Liver (tissue), 9 donors: Measurements from ENCODE around the gene SLC19A2. TPM values are rescaled to one million over a fixed set of nuclear protein-coding genes. Genes with fewer than 3 reads are reported as not detected.

Source experiments
- DNase-seq: peaks from one replicate; pipeline ENCODE4 v3.0.0-alpha.2; 2017; ENCODE audit warnings: low spot score
- H3K27ac ChIP-seq, 2 donors: one replicate each; pipeline ENCODE4 v1.7.0; 2013; ENCODE audit warnings: inconsistent platforms in 2 of 2, low read length in 2 of 2, control low read depth in 1 of 2, low read depth in 1 of 2, mild to moderate bottlenecking in 1 of 2
- H3K27me3 ChIP-seq, 4 donors: one replicate each; pipeline versions ENCODE4 v1.6.1 to v1.7.0; 2013; ENCODE audit warnings: low read length in 3 of 4, inconsistent platforms in 1 of 4, mild to moderate bottlenecking in 1 of 4, moderate library complexity in 1 of 4; ENCODE audit not compliant: control insufficient read depth in 4 of 4, insufficient read depth in 4 of 4
- H3K36me3 ChIP-seq, 4 donors: one replicate each; pipeline versions ENCODE4 v1.6.1 to v1.7.0; 2013; ENCODE audit warnings: low read length in 3 of 4, mild to moderate bottlenecking in 3 of 4, low read depth in 1 of 4, moderate library complexity in 1 of 4; ENCODE audit not compliant: control insufficient read depth in 4 of 4, insufficient read depth in 3 of 4
- H3K4me1 ChIP-seq, 4 donors: one replicate each; pipeline versions ENCODE4 v1.6.1 to v1.7.0; 2013; ENCODE audit warnings: low read length in 3 of 4, mild to moderate bottlenecking in 3 of 4, moderate library complexity in 1 of 4; ENCODE audit not compliant: control insufficient read depth in 4 of 4, insufficient read depth in 4 of 4
- H3K4me3 ChIP-seq, 3 donors: one replicate each; pipeline versions ENCODE4 v1.6.1 to v1.7.0; 2013; ENCODE audit warnings: low read length in 3 of 3, control low read depth in 1 of 3, low read depth in 1 of 3, mild to moderate bottlenecking in 1 of 3
- H3K9ac ChIP-seq, 2 donors: one replicate each; pipeline ENCODE4 v1.7.0; 2013; ENCODE audit warnings: low read length in 2 of 2, mild to moderate bottlenecking in 2 of 2, moderate library complexity in 2 of 2, control low read depth in 1 of 2, low read depth in 1 of 2
- H3K9me3 ChIP-seq, 4 donors: one replicate each; pipeline versions ENCODE4 v1.6.1 to v1.7.0; 2013; ENCODE audit warnings: low read length in 3 of 4; ENCODE audit not compliant: control insufficient read depth in 4 of 4
- ATF3 ChIP-seq: IDR thresholded peaks from 2 replicates; pipeline ENCODE4 v1.6.1; 2016; ENCODE audit warnings: antibody characterized with exemption
- CTCF ChIP-seq: fragments of 150-350 bp; IDR thresholded peaks from 2 replicates; pipeline ENCODE4 v1.5.1; 2017; ENCODE audit warnings: improper control_type of control experiment, low read depth, low read length; ENCODE audit not compliant: missing input control
- EGR1 ChIP-seq, 2 donors: IDR thresholded peaks; 2 replicates each; pipeline ENCODE4 v1.6.1; 2016 to 2018; ENCODE audit warnings: antibody characterized with exemption in 2 of 2, low read depth in 2 of 2
- FOXA1 ChIP-seq: IDR thresholded peaks from 2 replicates; pipeline ENCODE4 v1.6.1; 2016; ENCODE audit warnings: antibody characterized with exemption
- FOXA2 ChIP-seq: IDR thresholded peaks from 2 replicates; pipeline ENCODE4 v1.6.1; 2016; ENCODE audit warnings: antibody characterized with exemption
- GABPA ChIP-seq, 2 donors: IDR thresholded peaks in 1 of 2; conservative IDR thresholded peaks in 1 of 2; 2 replicates each; pipeline ENCODE4 v1.6.1; 2016; ENCODE audit warnings: antibody characterized with exemption in 2 of 2, mild to moderate bottlenecking in 1 of 2, moderate library complexity in 1 of 2
- HNF4A ChIP-seq, 2 donors: conservative IDR thresholded peaks; 2 replicates each; pipeline ENCODE4 v1.6.1; 2016; ENCODE audit warnings: antibody characterized with exemption in 2 of 2, mild to moderate bottlenecking in 2 of 2
- HNF4G ChIP-seq: IDR thresholded peaks from 2 replicates; pipeline ENCODE4 v1.6.1; 2016; ENCODE audit warnings: antibody characterized with exemption
- JUND ChIP-seq, 2 donors: IDR thresholded peaks; 2 replicates each; pipeline ENCODE4 v1.6.1; 2016; ENCODE audit warnings: antibody characterized with exemption in 2 of 2
- MAX ChIP-seq: IDR thresholded peaks from 2 replicates; pipeline ENCODE4 v1.6.1; 2016; ENCODE audit warnings: antibody characterized with exemption
- NR2F2 ChIP-seq: IDR thresholded peaks from 2 replicates; pipeline ENCODE4 v1.6.1; 2016; ENCODE audit warnings: antibody characterized with exemption
- RAD21 ChIP-seq, 2 donors: IDR thresholded peaks; 2 replicates each; pipeline ENCODE4 v1.6.1; 2016; ENCODE audit warnings: antibody characterized with exemption in 2 of 2, mild to moderate bottlenecking in 2 of 2
- REST ChIP-seq: IDR thresholded peaks from 2 replicates; pipeline ENCODE4 v1.6.1; 2016; ENCODE audit warnings: antibody characterized with exemption, mild to moderate bottlenecking
- RXRA ChIP-seq, 2 donors: IDR thresholded peaks; 2 replicates each; pipeline ENCODE4 v1.6.1; 2017 to 2018; ENCODE audit warnings: antibody characterized with exemption in 2 of 2, mild to moderate bottlenecking in 1 of 2
- SP1 ChIP-seq: IDR thresholded peaks from 2 replicates; pipeline ENCODE4 v1.6.1; 2018; ENCODE audit warnings: antibody characterized with exemption, mild to moderate bottlenecking
- TAF1 ChIP-seq: conservative IDR thresholded peaks from 2 replicates; pipeline ENCODE4 v1.6.1; 2016; ENCODE audit warnings: antibody characterized with exemption, mild to moderate bottlenecking
- YY1 ChIP-seq: IDR thresholded peaks from 2 replicates; pipeline ENCODE4 v1.6.1; 2016; ENCODE audit warnings: antibody characterized with exemption, mild to moderate bottlenecking
- ZBTB33 ChIP-seq: IDR thresholded peaks from 2 replicates; pipeline ENCODE4 v1.6.1; 2016; ENCODE audit warnings: antibody characterized with exemption
- WGBS: extraction: QIAGEN DNeasy Blood & Tissue Kit; methylation state at CpG from one replicate; pipeline ENCODE4 v1.1.7; 2013; 5-methylcytosine and 5-hydroxymethylcytosine counted together
- polyA plus RNA-seq, 2 donors: library from polyadenylated mRNA; stranded (reverse) in 1 of 2; unstranded in 1 of 2; fragments of 200-250 nt in 1 of 2; fragments of >200 nt in 1 of 2; fragmentation: Nextera tagmentation in 1 of 2; extraction: Ambion mirVana in 1 of 2; gene quantifications; one replicate each; pipeline versions ENCODE4 v1.2.1 to v1.2.3, GENCODE V29; 2013 to 2015
- total RNA-seq, 2 donors: library from RNA; depleted of rRNA; stranded (reverse); fragments of >200 nt; gene quantifications; one replicate each; pipeline ENCODE4 v1.2.3, GENCODE V29; 2014
- donor health status: healthy.
- donor health status: healthy.
- donor health status: healthy.
- donor health status: healthy.
- donor health status: healthy.

Gene SLC19A2
- total RNA-seq: 10 to 100 TPM; 14.3 to 18.7 TPM
- polyA plus RNA-seq: 1 to 10 TPM; 4.8 to 5.3 TPM

GRCh38 chr1:169485431-169486280, at the start of gene SLC19A2:
TSS of gene SLC19A2 (minus strand) at chr1:169485944. CDS start at chr1:169485766, 178 bp downstream.
- Histone ChIP-seq H3K36me3 (no peaks in the 10 kb centered on the region), H3K9ac (peak within 1 kb of the TSS; percentile 88 to 96), H3K27me3 (no peaks in the 10 kb centered on the region), H3K4me1 (peaks cover 3 to 45% (median 20%) of the 10 kb centered on the region in 4 donors), H3K4me3 (peak within 1 kb of the TSS; percentile 70 to 82 (median 81)), H3K27ac (peak within 1 kb of the TSS; percentile 96 to 98), H3K9me3 (no peaks in the 10 kb centered on the region)
- TF ChIP-seq NR2F2: peak; percentile 93
- peak; percentile 98 for TF ChIP-seq TAF1
- TF ChIP-seq SP1: peak; percentile 93
- TF ChIP-seq GABPA (IDR thresholded peaks at IDR 0.05 in 1 of 2, conservative IDR thresholded peaks at IDR 0.05 in 1 of 2): no peak
- peak; percentile 23 to 40 for TF ChIP-seq JUND (IDR thresholded peaks at IDR 0.05)
- peak; percentile 18 for TF ChIP-seq CTCF
- peak; percentile 12 for TF ChIP-seq ZBTB33
- peak in 1 of 2 donors; percentile 42 for TF ChIP-seq HNF4A (conservative IDR thresholded peaks at IDR 0.05)
- no peak for TF ChIP-seq ATF3
- peak; percentile 83 for TF ChIP-seq MAX
- TF ChIP-seq FOXA1: peak; percentile 52
- peak; percentile 28 for TF ChIP-seq HNF4G
- TF ChIP-seq EGR1 (IDR thresholded peaks at IDR 0.05; ENCODE audit: low read depth in 2 of 2): peak in 1 of 2 donors; percentile 20
- no peak for TF ChIP-seq FOXA2
- peak; percentile 94 for TF ChIP-seq REST
- TF ChIP-seq RAD21 (IDR thresholded peaks at IDR 0.05): peak; percentile 38 to 40
- peak; percentile 93 for TF ChIP-seq YY1
- TF ChIP-seq RXRA (IDR thresholded peaks at IDR 0.05): peak; percentile 75 to 81
- under 1% methylated on average over 85 of the region's 85 CpGs for WGBS
- peak; percentile 99 for DNase-seq
